ENCODE results near the gene RPL39L.

RPL39L gene

GRCh38 chr3:187098923-187099512, 40.3 kb downstream of the RPL39L start:
- no peak overlapping the region for H3K4me3 ChIP-seq (ENCODE audit: low read length)
- DNase-seq (ENCODE audit: low read depth) = no peak
- no peak for TF ChIP-seq CTCF (conservative IDR thresholded peaks at IDR 0.05; ENCODE audit: low read depth, low read length)

GRCh38 chr3:187093320-187093719, 46.0 kb downstream of the RPL39L start:
- DNase-seq (ENCODE audit: low read depth) = no peak
- H3K4me3 ChIP-seq (ENCODE audit: low read length) = no peak overlapping the region
- TF ChIP-seq CTCF (conservative IDR thresholded peaks at IDR 0.05; ENCODE audit: low read depth, low read length) = no peak

GRCh38 chr3:187088701-187089100, 50.6 kb downstream of the RPL39L start:
- no peak for DNase-seq (ENCODE audit: low read depth)
- no peak for TF ChIP-seq CTCF (conservative IDR thresholded peaks at IDR 0.05; ENCODE audit: low read depth, low read length)
- H3K4me3 ChIP-seq (ENCODE audit: low read length) = no peak overlapping the region

GRCh38 chr3:187086831-187087230, 52.5 kb downstream of the RPL39L start:
- H3K4me3 ChIP-seq (ENCODE audit: low read length) = no peak overlapping the region
- no peak for DNase-seq (ENCODE audit: low read depth)
- no peak for TF ChIP-seq CTCF (conservative IDR thresholded peaks at IDR 0.05; ENCODE audit: low read depth, low read length)

- no peak for DNase-seq (ENCODE audit: low read depth)
- H3K4me3 ChIP-seq (ENCODE audit: low read length) = no peak overlapping the region
- no peak for TF ChIP-seq CTCF (conservative IDR thresholded peaks at IDR 0.05; ENCODE audit: low read depth, low read length)
These were observed 53.4 kb downstream of the RPL39L start for GRCh38 chr3:187085933-187086332.

GRCh38 chr3:187085021-187085666, 54.2 kb downstream of the RPL39L start:
- DNase-seq (ENCODE audit: low read depth) = no peak
- TF ChIP-seq CTCF (conservative IDR thresholded peaks at IDR 0.05; ENCODE audit: low read depth, low read length) = no peak
- H3K4me3 ChIP-seq (ENCODE audit: low read length) = no peak overlapping the region

GRCh38 chr3:187084580-187084979, 54.7 kb downstream of the RPL39L start:
- H3K4me3 ChIP-seq (ENCODE audit: low read length) = no peak overlapping the region
- no peak for TF ChIP-seq CTCF (conservative IDR thresholded peaks at IDR 0.05; ENCODE audit: low read depth, low read length)
- no peak for DNase-seq (ENCODE audit: low read depth)

Measured in retinal pigment epithelial cell (primary cell).